ENCODE data around the gene RFTN1. TPM values are rescaled to one million over a fixed set of nuclear protein-coding genes. Genes with fewer than 3 reads are reported as not detected.

The RFTN1 gene
- total and polyA plus RNA-seq, 8 donors = 1.9 to 14.0 (median 2.9) TPM

DNA sequence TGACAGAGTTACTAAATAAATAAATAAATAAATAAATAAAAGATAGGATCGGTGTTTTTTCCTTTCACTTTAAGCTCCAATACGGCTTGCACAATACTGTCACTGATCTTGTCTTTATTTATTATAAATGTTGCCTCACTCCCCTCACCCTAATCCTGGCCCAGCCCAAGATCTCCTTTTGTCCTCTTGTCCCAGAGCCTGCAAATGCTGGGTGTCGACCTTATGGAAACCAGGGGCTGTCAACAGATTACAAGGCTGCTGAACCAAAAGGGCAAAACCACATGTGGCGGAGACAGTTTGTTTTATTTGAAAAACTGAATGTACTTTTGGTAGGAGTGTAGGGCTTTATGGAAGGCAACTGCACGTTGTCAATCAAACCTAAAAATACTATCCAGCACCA lies 75.9 kb downstream of the RFTN1 start:
- FAIRE-seq (no peak), ATAC-seq (no peak), DNase-seq (no peak)
- no peaks in the 10 kb centered on the region for H3K9me3 ChIP-seq
- intact Hi-C loops (cut with DNase I) = no loop called here
- no peaks in the 10 kb centered on the region for H3K36me3 ChIP-seq
- WGBS, 2 donors = 65 to 77% methylated on average over 5 of the region's 5 CpGs
- no peak overlapping the region for H3K4me3 ChIP-seq
- no peak overlapping the region for H3K27ac ChIP-seq
- TF ChIP-seq, protein P1, sequence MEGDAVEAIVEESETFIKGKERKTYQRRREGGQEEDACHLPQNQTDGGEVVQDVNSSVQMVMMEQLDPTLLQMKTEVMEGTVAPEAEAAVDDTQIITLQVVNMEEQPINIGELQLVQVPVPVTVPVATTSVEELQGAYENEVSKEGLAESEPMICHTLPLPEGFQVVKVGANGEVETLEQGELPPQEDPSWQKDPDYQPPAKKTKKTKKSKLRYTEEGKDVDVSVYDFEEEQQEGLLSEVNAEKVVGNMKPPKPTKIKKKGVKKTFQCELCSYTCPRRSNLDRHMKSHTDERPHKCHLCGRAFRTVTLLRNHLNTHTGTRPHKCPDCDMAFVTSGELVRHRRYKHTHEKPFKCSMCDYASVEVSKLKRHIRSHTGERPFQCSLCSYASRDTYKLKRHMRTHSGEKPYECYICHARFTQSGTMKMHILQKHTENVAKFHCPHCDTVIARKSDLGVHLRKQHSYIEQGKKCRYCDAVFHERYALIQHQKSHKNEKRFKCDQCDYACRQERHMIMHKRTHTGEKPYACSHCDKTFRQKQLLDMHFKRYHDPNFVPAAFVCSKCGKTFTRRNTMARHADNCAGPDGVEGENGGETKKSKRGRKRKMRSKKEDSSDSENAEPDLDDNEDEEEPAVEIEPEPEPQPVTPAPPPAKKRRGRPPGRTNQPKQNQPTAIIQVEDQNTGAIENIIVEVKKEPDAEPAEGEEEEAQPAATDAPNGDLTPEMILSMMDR (IDR thresholded peaks at IDR 0.05) = no peak
- no peaks in the 10 kb centered on the region for H3K4me1 ChIP-seq
- peaks cover 0 to 2% (median 0%) of the 10 kb centered on the region in 4 donors for H3K27me3 ChIP-seq

DNA sequence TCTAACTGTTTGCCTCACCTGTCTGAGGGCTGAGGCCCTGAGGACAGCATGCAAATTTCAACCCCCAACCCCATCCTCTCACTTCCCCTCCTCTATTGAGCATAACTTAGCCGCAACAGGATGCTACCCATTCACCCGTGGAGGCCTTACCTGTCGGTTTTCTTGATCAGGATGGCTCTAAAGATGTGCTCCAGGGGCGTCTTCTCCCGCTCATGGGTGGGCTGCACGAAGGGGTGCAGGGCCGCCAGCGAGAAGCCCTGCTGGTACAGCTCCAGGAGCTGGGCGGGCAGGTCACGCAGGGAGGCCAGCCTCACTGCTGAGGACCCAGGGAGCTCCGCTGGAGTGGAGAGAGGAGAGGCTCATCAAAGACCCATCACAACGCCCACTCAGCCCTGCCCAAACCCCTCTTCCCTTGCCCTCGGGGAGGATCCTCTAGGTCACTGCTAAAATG lies 79.8 kb downstream of the RFTN1 start:
- Histone ChIP-seq H3K27ac (no peak overlapping the region), H3K4me3 (no peak overlapping the region), H3K36me3 (no peaks in the 10 kb centered on the region), H3K4me1 (no peaks in the 10 kb centered on the region), H3K9me3 (no peaks in the 10 kb centered on the region), H3K27me3 (peaks cover 0 to 2% (median 0%) of the 10 kb centered on the region in 4 donors)
- 79 to 82% methylated on average over 13 of the region's 13 CpGs for WGBS, 2 donors
- TF ChIP-seq, protein P1 (IDR thresholded peaks at IDR 0.05) = no peak
- ATAC-seq (no peak), FAIRE-seq (no peak), DNase-seq (no peak)
- intact Hi-C loops (cut with DNase I) = no loop called here

DNA sequence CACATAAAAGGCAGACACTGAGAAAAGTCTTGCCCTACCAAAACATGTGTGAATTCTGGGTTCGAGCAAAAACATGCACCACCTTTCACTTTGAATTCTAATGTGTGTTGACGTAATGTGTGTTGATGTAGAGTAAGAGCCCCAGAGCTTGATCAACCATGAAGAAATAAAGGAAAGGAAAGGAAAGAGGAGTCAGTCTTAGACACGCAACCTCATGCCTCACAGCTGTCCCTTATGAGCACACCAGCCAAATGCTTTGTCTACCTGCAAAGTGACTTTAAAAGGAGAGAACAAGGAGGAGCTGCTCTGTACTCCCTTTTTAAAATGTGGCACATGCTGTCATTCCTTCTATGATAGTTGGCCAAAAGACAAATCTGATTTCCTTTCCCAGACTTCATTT lies 80.8 kb downstream of the RFTN1 start:
- Histone ChIP-seq H3K36me3 (no peaks in the 10 kb centered on the region), H3K27me3 (peaks cover 0 to 2% (median 0%) of the 10 kb centered on the region in 4 donors), H3K4me3 (no peak overlapping the region), H3K9me3 (no peaks in the 10 kb centered on the region), H3K4me1 (no peaks in the 10 kb centered on the region), H3K27ac (no peak overlapping the region)
- no peak for FAIRE-seq
- 57% methylated on average over 3 of the region's 3 CpGs for WGBS, 2 donors
- TF ChIP-seq, protein P1 (IDR thresholded peaks at IDR 0.05) = no peak
- no peak for DNase-seq
- intact Hi-C loops (cut with DNase I) = no loop called here
- ATAC-seq = no peak

DNA sequence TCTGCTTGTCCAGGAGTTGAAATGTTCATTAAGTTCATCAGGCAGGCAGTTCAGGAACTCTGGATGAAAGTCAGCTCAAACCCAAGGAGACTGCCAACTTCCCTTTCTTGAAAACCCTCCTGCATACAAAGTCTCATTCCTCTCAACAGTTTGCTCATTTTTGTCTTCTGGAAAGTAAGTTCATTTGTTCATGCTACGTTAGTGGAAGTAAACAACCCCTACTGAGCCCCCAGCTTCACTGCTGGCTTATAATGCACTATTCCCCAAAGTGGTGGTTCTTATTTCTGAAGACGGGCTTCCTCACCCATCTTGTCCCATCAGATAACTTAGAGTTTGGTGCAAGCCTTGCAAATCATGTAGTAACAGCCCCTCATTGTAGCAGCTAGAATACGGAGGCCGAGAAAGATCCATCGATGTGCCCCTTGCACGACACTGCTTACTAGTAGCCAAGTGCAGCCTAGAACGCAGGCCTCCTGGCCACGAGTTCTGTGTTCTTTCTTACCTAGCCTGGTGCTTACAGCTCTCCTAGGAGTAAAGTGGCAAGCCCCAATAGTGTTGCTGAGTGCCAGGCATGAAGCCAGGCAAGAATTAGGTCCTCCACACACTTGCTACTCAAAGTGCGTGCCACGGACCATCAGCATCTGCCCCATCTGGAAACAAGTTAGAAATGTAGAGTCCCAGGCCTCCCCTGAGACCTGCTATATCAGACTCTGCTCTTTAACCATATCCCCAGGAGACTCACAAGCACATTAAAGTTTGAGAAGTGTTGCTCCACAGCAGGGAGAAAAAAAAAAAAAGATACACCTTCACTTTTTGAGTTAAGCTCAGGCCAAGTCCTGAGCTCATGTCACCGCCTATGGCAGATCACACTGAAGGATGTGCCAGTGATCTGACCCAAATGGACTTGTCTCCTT lies 82.5 kb downstream of the RFTN1 start:
- H3K27me3 ChIP-seq = peaks cover 0 to 2% (median 0%) of the 10 kb centered on the region in 4 donors
- no peaks in the 10 kb centered on the region for H3K36me3 ChIP-seq
- TF ChIP-seq, protein P1 (IDR thresholded peaks at IDR 0.05) = no peak
- H3K4me3 ChIP-seq = no peak overlapping the region
- intact Hi-C loops (cut with DNase I) = no loop called here
- no peaks in the 10 kb centered on the region for H3K4me1 ChIP-seq
- ATAC-seq (no peak), DNase-seq (no peak), FAIRE-seq (no peak)
- WGBS, 2 donors = 85 to 90% methylated on average over 11 of the region's 11 CpGs
- H3K9me3 ChIP-seq = no peaks in the 10 kb centered on the region
- H3K27ac ChIP-seq = no peak overlapping the region

DNA sequence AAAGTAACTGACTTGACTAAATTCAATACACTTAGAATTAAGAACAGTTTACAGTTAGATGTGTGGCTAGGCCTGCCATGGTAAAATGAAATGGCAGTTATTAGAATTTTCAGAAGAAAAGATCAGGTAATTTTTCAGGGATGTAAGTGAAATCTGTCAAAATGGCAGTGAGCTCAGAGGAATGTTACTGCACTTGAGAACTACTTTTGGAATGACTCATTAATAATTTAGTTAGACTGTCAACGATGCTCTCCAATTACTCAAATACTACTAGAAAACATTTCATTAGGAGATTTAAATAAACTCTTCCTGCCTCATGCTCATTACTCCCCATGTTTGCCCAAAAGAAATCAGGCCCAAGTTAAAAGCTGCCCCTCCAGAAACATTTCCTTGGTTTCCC lies 84.4 kb downstream of the RFTN1 start:
- no peaks in the 10 kb centered on the region for H3K4me1 ChIP-seq
- TF ChIP-seq, protein P1 (IDR thresholded peaks at IDR 0.05) = no peak
- H3K27ac ChIP-seq = no peak overlapping the region
- FAIRE-seq = no peak
- H3K27me3 ChIP-seq = no peaks in the 10 kb centered on the region
- no peak for ATAC-seq
- H3K4me3 ChIP-seq = no peak overlapping the region
- H3K9me3 ChIP-seq = no peaks in the 10 kb centered on the region
- H3K36me3 ChIP-seq = no peaks in the 10 kb centered on the region
- WGBS, 2 donors = 31 to 59% methylated on average over 1 of the region's 1 CpG
- intact Hi-C loops (cut with DNase I) = no loop called here
- DNase-seq = no peak

All from pancreas (tissue), 10 donors.